ENCODE measurements around the gene BAD. TPM values are rescaled to one million over a fixed set of nuclear protein-coding genes. Genes with fewer than 3 reads are reported as not detected.
A peak's percentile ranks its signal among the peaks of the same experiment; 100 is the strongest.

The BAD gene
- total RNA-seq, 1 donor from 2014 or later: 43.6 TPM

GRCh38 chr11:64239662-64240434 is 44.6 kb downstream of the BAD start:
- Histone ChIP-seq H2AFZ (ENCODE audit: low read depth, low read length) (no peak overlapping the region), H3K79me2 (ENCODE audit: insufficient read depth, low read length) (peaks cover 39% of the 10 kb centered on the region), H3K27ac (ENCODE audit: low read depth, low read length) (peak overlapping the region; percentile 94), H3K4me1 (ENCODE audit: insufficient read depth, low read length) (peaks cover 41% of the 10 kb centered on the region), H3K4me3 (ENCODE audit: insufficient read depth, low read depth, low read length) (peak overlapping the region; percentile 84), H3K36me3 (ENCODE audit: insufficient read depth, low read length) (peaks cover 14% of the 10 kb centered on the region), H3K4me2 (ENCODE audit: low read length) (peak overlapping the region; percentile 99), H3K9me3 (ENCODE audit: insufficient read depth, low read depth, low read length) (no peaks in the 10 kb centered on the region), H4K20me1 (ENCODE audit: insufficient read depth, low read length) (peaks cover 30% of the 10 kb centered on the region), H3K27me3 (ENCODE audit: insufficient read depth, low read length) (no peaks in the 10 kb centered on the region), H3K9ac (ENCODE audit: low read length) (peak overlapping the region; percentile 88)
- no peaks in the 10 kb centered on the region for H3K27me3 Mint-ChIP-seq (ENCODE audit: low read depth, unreplicated experiment)
- peak overlapping the region; percentile 97 for H3K27ac Mint-ChIP-seq (ENCODE audit: unreplicated experiment)
- H3K9me3 Mint-ChIP-seq (ENCODE audit: unreplicated experiment): no peaks in the 10 kb centered on the region
- peak overlapping the region; percentile 91 for H3K4me3 Mint-ChIP-seq (ENCODE audit: unreplicated experiment)
- DNase-seq (ENCODE audit: low read depth): no peak
- H3K4me1 Mint-ChIP-seq (ENCODE audit: low read depth, unreplicated experiment): peaks cover 18% of the 10 kb centered on the region
- TF ChIP-seq, protein P1, sequence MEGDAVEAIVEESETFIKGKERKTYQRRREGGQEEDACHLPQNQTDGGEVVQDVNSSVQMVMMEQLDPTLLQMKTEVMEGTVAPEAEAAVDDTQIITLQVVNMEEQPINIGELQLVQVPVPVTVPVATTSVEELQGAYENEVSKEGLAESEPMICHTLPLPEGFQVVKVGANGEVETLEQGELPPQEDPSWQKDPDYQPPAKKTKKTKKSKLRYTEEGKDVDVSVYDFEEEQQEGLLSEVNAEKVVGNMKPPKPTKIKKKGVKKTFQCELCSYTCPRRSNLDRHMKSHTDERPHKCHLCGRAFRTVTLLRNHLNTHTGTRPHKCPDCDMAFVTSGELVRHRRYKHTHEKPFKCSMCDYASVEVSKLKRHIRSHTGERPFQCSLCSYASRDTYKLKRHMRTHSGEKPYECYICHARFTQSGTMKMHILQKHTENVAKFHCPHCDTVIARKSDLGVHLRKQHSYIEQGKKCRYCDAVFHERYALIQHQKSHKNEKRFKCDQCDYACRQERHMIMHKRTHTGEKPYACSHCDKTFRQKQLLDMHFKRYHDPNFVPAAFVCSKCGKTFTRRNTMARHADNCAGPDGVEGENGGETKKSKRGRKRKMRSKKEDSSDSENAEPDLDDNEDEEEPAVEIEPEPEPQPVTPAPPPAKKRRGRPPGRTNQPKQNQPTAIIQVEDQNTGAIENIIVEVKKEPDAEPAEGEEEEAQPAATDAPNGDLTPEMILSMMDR (IDR thresholded peaks at IDR 0.05; ENCODE audit: insufficient read depth, low read depth, low read length): no peak
- no peak for TF ChIP-seq EZH2 (IDR thresholded peaks at IDR 0.05; ENCODE audit: insufficient read depth, low read length)
- no peak for FAIRE-seq
- peaks cover 9% of the 10 kb centered on the region for H3K36me3 Mint-ChIP-seq (ENCODE audit: low read depth, unreplicated experiment)

DNA sequence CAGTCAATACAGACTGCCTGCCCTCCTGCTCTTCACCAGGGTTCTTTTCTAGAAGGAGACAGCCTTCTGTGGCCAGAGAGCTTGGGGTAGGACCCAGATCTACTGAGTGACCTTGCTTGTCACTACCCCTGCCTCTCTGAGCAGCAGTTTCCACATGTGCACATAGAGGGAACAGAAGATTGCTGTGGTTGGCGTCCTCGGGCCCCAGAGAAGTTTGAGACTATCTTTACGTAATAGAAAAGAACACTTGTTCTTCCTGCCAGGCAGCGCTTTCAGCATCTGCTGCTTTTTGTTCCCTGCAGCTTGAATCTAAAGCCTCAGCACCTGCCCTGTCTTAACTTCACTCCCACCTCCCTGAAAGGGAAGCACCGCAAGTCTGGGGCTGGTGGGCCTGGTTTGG is 45.5 kb downstream of the BAD start:
- Histone ChIP-seq H3K27me3 (ENCODE audit: insufficient read depth, low read length) (no peaks in the 10 kb centered on the region), H3K4me3 (ENCODE audit: insufficient read depth, low read depth, low read length) (no peak overlapping the region), H2AFZ (ENCODE audit: low read depth, low read length) (no peak overlapping the region), H3K79me2 (ENCODE audit: insufficient read depth, low read length) (peaks cover 31% of the 10 kb centered on the region), H3K9me3 (ENCODE audit: insufficient read depth, low read depth, low read length) (no peaks in the 10 kb centered on the region), H3K36me3 (ENCODE audit: insufficient read depth, low read length) (peaks cover 14% of the 10 kb centered on the region), H3K9ac (ENCODE audit: low read length) (no peak overlapping the region), H3K4me1 (ENCODE audit: insufficient read depth, low read length) (peaks cover 36% of the 10 kb centered on the region), H4K20me1 (ENCODE audit: insufficient read depth, low read length) (peaks cover 26% of the 10 kb centered on the region), H3K4me2 (ENCODE audit: low read length) (no peak overlapping the region), H3K27ac (ENCODE audit: low read depth, low read length) (no peak overlapping the region)
- DNase-seq (ENCODE audit: low read depth): no peak
- TF ChIP-seq, protein P1 (IDR thresholded peaks at IDR 0.05; ENCODE audit: insufficient read depth, low read depth, low read length): no peak
- TF ChIP-seq EZH2 (IDR thresholded peaks at IDR 0.05; ENCODE audit: insufficient read depth, low read length): no peak
- no peaks in the 10 kb centered on the region for H3K9me3 Mint-ChIP-seq (ENCODE audit: unreplicated experiment)
- no peak overlapping the region for H3K27ac Mint-ChIP-seq (ENCODE audit: unreplicated experiment)
- peaks cover 9% of the 10 kb centered on the region for H3K36me3 Mint-ChIP-seq (ENCODE audit: low read depth, unreplicated experiment)
- H3K4me3 Mint-ChIP-seq (ENCODE audit: unreplicated experiment): peak overlapping the region; percentile 60
- no peaks in the 10 kb centered on the region for H3K27me3 Mint-ChIP-seq (ENCODE audit: low read depth, unreplicated experiment)
- no peak for FAIRE-seq
- peaks cover 15% of the 10 kb centered on the region for H3K4me1 Mint-ChIP-seq (ENCODE audit: low read depth, unreplicated experiment)

DNA sequence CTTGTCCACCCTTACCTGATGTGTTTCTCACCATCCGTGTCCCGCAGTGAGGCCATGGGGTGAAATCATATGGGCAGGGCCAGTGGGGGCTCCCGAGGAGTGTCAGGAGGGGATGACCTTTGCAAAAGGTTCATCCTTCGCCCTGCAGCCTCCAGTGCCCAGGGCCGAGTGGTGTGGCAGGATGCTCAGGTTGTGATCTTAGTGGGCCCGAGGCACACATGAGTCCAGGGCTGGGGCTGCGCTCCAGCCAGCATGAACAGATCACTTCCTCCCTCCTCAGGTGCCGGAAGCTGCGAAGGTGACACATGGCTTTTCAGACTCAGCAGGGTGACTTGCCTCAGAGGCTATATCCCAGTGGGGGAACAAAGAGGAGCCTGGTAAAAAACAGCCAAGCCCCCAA is 46.4 kb downstream of the BAD start:
- DNase-seq (ENCODE audit: low read depth) (no peak), FAIRE-seq (no peak)
- no peak overlapping the region for H3K4me3 ChIP-seq (ENCODE audit: insufficient read depth, low read depth, low read length)
- peaks cover 27% of the 10 kb centered on the region for H3K4me1 ChIP-seq (ENCODE audit: insufficient read depth, low read length)
- H3K79me2 ChIP-seq (ENCODE audit: insufficient read depth, low read length): peaks cover 22% of the 10 kb centered on the region
- H3K36me3 Mint-ChIP-seq (ENCODE audit: low read depth, unreplicated experiment): no peaks in the 10 kb centered on the region
- no peak overlapping the region for H3K4me2 ChIP-seq (ENCODE audit: low read length)
- no peaks in the 10 kb centered on the region for H3K27me3 ChIP-seq (ENCODE audit: insufficient read depth, low read length)
- TF ChIP-seq, protein P1 (IDR thresholded peaks at IDR 0.05; ENCODE audit: insufficient read depth, low read depth, low read length): no peak
- TF ChIP-seq EZH2 (IDR thresholded peaks at IDR 0.05; ENCODE audit: insufficient read depth, low read length): no peak
- H3K27me3 Mint-ChIP-seq (ENCODE audit: low read depth, unreplicated experiment): no peaks in the 10 kb centered on the region
- H2AFZ ChIP-seq (ENCODE audit: low read depth, low read length): no peak overlapping the region
- H3K9ac ChIP-seq (ENCODE audit: low read length): peak overlapping the region; percentile 26
- H3K27ac Mint-ChIP-seq (ENCODE audit: unreplicated experiment): no peak overlapping the region
- H3K9me3 Mint-ChIP-seq (ENCODE audit: unreplicated experiment): no peaks in the 10 kb centered on the region
- H4K20me1 ChIP-seq (ENCODE audit: insufficient read depth, low read length): peaks cover 17% of the 10 kb centered on the region
- no peaks in the 10 kb centered on the region for H3K9me3 ChIP-seq (ENCODE audit: insufficient read depth, low read depth, low read length)
- H3K4me1 Mint-ChIP-seq (ENCODE audit: low read depth, unreplicated experiment): peaks cover 6% of the 10 kb centered on the region
- H3K36me3 ChIP-seq (ENCODE audit: insufficient read depth, low read length): peaks cover 11% of the 10 kb centered on the region
- no peak overlapping the region for H3K27ac ChIP-seq (ENCODE audit: low read depth, low read length)
- no peak overlapping the region for H3K4me3 Mint-ChIP-seq (ENCODE audit: unreplicated experiment)

Measured in astrocyte (in vitro differentiated cells and primary cell).